SU-DHL-6 (cell line): Measurements from ENCODE around the gene SYNGR1.

Experiments
- H2AFZ ChIP-seq: fragments of 200-600 bp; sonication (generic); 2 replicates; pipeline ENCODE4 v1.6.1; 2014; ENCODE audit warnings: low read depth, mild to moderate bottlenecking, moderate library complexity, mixed read lengths, antibody characterized with exemption, low read length; ENCODE audit not compliant: severe bottlenecking
- H3F3A ChIP-seq: fragments of 200-600 bp; shearing (Covaris generic); 2 replicates; pipeline ENCODE4 v1.6.0; 2016; ENCODE audit warnings: antibody characterized with exemption, mild to moderate bottlenecking; ENCODE audit not compliant: insufficient read depth
- H3K27ac ChIP-seq: fragments of 200-600 bp; sonication (generic); 2 replicates; pipeline ENCODE4 v1.5.1; 2016; ENCODE audit warnings: low read depth, mild to moderate bottlenecking, low read length, moderate library complexity, mixed read lengths
- H3K27me3 ChIP-seq: fragments of 200-600 bp; sonication (generic), shearing (Covaris generic); 2 replicates; pipeline ENCODE4 v1.6.0; 2014; ENCODE audit warnings: mild to moderate bottlenecking, low read length
- H3K36me3 ChIP-seq: fragments of 200-600 bp; sonication (generic); 2 replicates; pipeline ENCODE4 v1.6.1; 2014; ENCODE audit warnings: mild to moderate bottlenecking, low read length, mixed read lengths
- H3K4me2 ChIP-seq: fragments of 300-600, 200-600 bp; shearing (Covaris generic), sonication (generic); 2 replicates; pipeline ENCODE4 v1.6.0; 2014; ENCODE audit warnings: low read length, low read depth, mild to moderate bottlenecking; ENCODE audit not compliant: poor library complexity, severe bottlenecking
- H3K4me3 ChIP-seq: fragments of 200-600 bp; sonication (generic); 2 replicates; pipeline ENCODE4 v1.5.1; 2014; ENCODE audit warnings: antibody characterized with exemption, low read length, mild to moderate bottlenecking, mixed read lengths; ENCODE audit not compliant: insufficient read depth, poor library complexity, severe bottlenecking
- H3K79me2 ChIP-seq: fragments of 200-600 bp; sonication (generic); 2 replicates; pipeline ENCODE4 v1.6.1; 2014; ENCODE audit warnings: mild to moderate bottlenecking, low read length, moderate library complexity; ENCODE audit not compliant: insufficient read depth
- H3K9ac ChIP-seq: fragments of 200-600 bp; sonication (generic); 2 replicates; pipeline ENCODE4 v1.7.0; 2014; ENCODE audit warnings: mild to moderate bottlenecking, low read length
- H3K9me2 ChIP-seq: fragments of 200-600 bp; sonication (generic); replicated peaks from 2 replicates; pipeline ENCODE4 v1.6.1; 2014; ENCODE audit warnings: low read length; ENCODE audit not compliant: insufficient read depth
- H3K9me3 ChIP-seq: fragments of 200-600 bp; sonication (generic); 2 replicates; pipeline ENCODE4 v1.6.1; 2014; ENCODE audit warnings: low read length, mixed read lengths; ENCODE audit not compliant: insufficient read depth
- H4K20me1 ChIP-seq: fragments of 200-600 bp; sonication (generic); 2 replicates; pipeline ENCODE4 v1.6.1; 2014; ENCODE audit warnings: low read depth, mild to moderate bottlenecking, antibody characterized with exemption, low read length, moderate library complexity, mixed read lengths
- CTCF ChIP-seq: fragments of 200-600 bp; sonication (generic); IDR thresholded peaks from one replicate; pipeline ENCODE4 v1.5.1; 2017; ENCODE audit warnings: antibody characterized with exemption, mild to moderate bottlenecking, low read length, moderate library complexity; ENCODE audit not compliant: insufficient read depth, poor library complexity, severe bottlenecking
- EZH2phosphoT487 ChIP-seq: fragments of 200-600 bp; sonication (generic), shearing (Covaris generic); conservative IDR thresholded peaks from 2 replicates; pipeline ENCODE4 v1.6.1; 2018; ENCODE audit warnings: mild to moderate bottlenecking, antibody characterized with exemption, low read length, moderate library complexity, mixed read lengths

The SYNGR1 gene

GRCh38 chr22:39368461-39368911 is 18.7 kb downstream of the SYNGR1 start:
- no peak overlapping the region for H3K27ac ChIP-seq
- no peak overlapping the region for H3K9ac ChIP-seq

GRCh38 chr22:39369186-39369585 is 19.4 kb downstream of the SYNGR1 start:
- Histone ChIP-seq H3K4me3 (no peak overlapping the region), H3K27ac (no peak overlapping the region)

More at GRCh38 chr22:39368461-39368911, 18.7 kb downstream of the SYNGR1 start:
- H3K9me2 ChIP-seq: no peaks in the 10 kb centered on the region
- no peaks in the 10 kb centered on the region for H3K79me2 ChIP-seq
- H3K27me3 ChIP-seq: no peaks in the 10 kb centered on the region
- H3K36me3 ChIP-seq: no peaks in the 10 kb centered on the region
- H3F3A ChIP-seq: no peaks in the 10 kb centered on the region
- no peak for TF ChIP-seq EZH2phosphoT487
- H3K4me2 ChIP-seq: no peak overlapping the region
- no peak overlapping the region for H3K4me3 ChIP-seq
- no peak overlapping the region for H2AFZ ChIP-seq
- H3K9me3 ChIP-seq: no peaks in the 10 kb centered on the region
- H4K20me1 ChIP-seq: no peaks in the 10 kb centered on the region

GRCh38 chr22:39369586-39369985 is 19.8 kb downstream of the SYNGR1 start:
- no peaks in the 10 kb centered on the region for H3K36me3 ChIP-seq
- H3K4me2 ChIP-seq: no peak overlapping the region
- no peaks in the 10 kb centered on the region for H3K9me3 ChIP-seq
- H3F3A ChIP-seq: no peaks in the 10 kb centered on the region
- no peak overlapping the region for H3K27ac ChIP-seq
- H3K4me3 ChIP-seq: no peak overlapping the region
- no peaks in the 10 kb centered on the region for H4K20me1 ChIP-seq
- H3K27me3 ChIP-seq: no peaks in the 10 kb centered on the region
- no peak overlapping the region for H3K9ac ChIP-seq
- H3K9me2 ChIP-seq: no peaks in the 10 kb centered on the region
- H2AFZ ChIP-seq: no peak overlapping the region
- no peak for TF ChIP-seq CTCF
- no peak for TF ChIP-seq EZH2phosphoT487
- H3K79me2 ChIP-seq: no peaks in the 10 kb centered on the region

More at GRCh38 chr22:39369186-39369585, 19.4 kb downstream of the SYNGR1 start:
- H3K9ac ChIP-seq: no peak overlapping the region
- no peak overlapping the region for H3K4me2 ChIP-seq
- no peaks in the 10 kb centered on the region for H4K20me1 ChIP-seq
- H3K27me3 ChIP-seq: no peaks in the 10 kb centered on the region
- H2AFZ ChIP-seq: no peak overlapping the region
- TF ChIP-seq EZH2phosphoT487: no peak
- TF ChIP-seq CTCF: no peak
- H3K9me2 ChIP-seq: no peaks in the 10 kb centered on the region
- no peaks in the 10 kb centered on the region for H3K9me3 ChIP-seq
- H3F3A ChIP-seq: no peaks in the 10 kb centered on the region
- no peaks in the 10 kb centered on the region for H3K36me3 ChIP-seq
- H3K79me2 ChIP-seq: no peaks in the 10 kb centered on the region

GRCh38 chr22:39371732-39372131 is 21.9 kb downstream of the SYNGR1 start:
- no peak overlapping the region for H3K4me3 ChIP-seq
- H3K27ac ChIP-seq: no peak overlapping the region
- H3K27me3 ChIP-seq: no peaks in the 10 kb centered on the region
- H3F3A ChIP-seq: no peaks in the 10 kb centered on the region
- no peak overlapping the region for H3K4me2 ChIP-seq
- H3K9me3 ChIP-seq: no peaks in the 10 kb centered on the region
- H3K9me2 ChIP-seq: no peaks in the 10 kb centered on the region
- no peak overlapping the region for H3K9ac ChIP-seq
- H3K79me2 ChIP-seq: no peaks in the 10 kb centered on the region
- H3K36me3 ChIP-seq: no peaks in the 10 kb centered on the region
- H4K20me1 ChIP-seq: no peaks in the 10 kb centered on the region
- H2AFZ ChIP-seq: no peak overlapping the region
- TF ChIP-seq EZH2phosphoT487 (no peak), CTCF (no peak)
